Peyer's patch (tissue), 4 donors: ENCODE data around the gene PLXDC1.

ENCODE experiments used
- CTCF ChIP-seq, 6 experiments: fragments of 450-650 bp in 4 of 6; fragments of 200-600 bp in 2 of 6; sonication (generic) in 1 of 6; IDR thresholded peaks; one replicate each; pipeline ENCODE4 v1.5.1; 2017 to 2019; ENCODE audit warnings: antibody characterized with exemption in 6 of 6, mild to moderate bottlenecking in 3 of 6, moderate library complexity in 1 of 6
- POLR2A ChIP-seq, 2 donors: fragments of 450-650 bp; IDR thresholded peaks; one replicate each; pipeline ENCODE4 v1.5.1; 2017; ENCODE audit warnings: antibody characterized with exemption in 2 of 2, mild to moderate bottlenecking in 2 of 2, moderate library complexity in 2 of 2

GRCh38 chr17:39077252-39077651 lies 74.2 kb downstream of the PLXDC1 start:
- TF ChIP-seq POLR2A (IDR thresholded peaks at IDR 0.05) (no peak), CTCF (IDR thresholded peaks at IDR 0.05) (no peak)
